Stimulated activated naive CD8-positive, alpha-beta T cell treated with anti-CD3 and anti-CD28 coated beads, Interleukin-15, Interleukin-2, amounts not matched to agents 100 U/mL and 50 U/mL, for 24 hours (primary cell): ENCODE results near the gene G2E3.
"Not testable (repeated sequence)": the region's sequence is repeated elsewhere in the genome, so short reads cannot be mapped to it uniquely, and the experiment has no call there.

Experiments used
- ATAC-seq: fragments of 150-1000 bp; cut with Tn5 transposase; one replicate; pipeline ENCODE4 v1.10.0; 2021
- DNase-seq: peaks from one replicate; pipeline ENCODE4 v3.0.0; 2021

G2E3 gene

GRCh38 chr14:30607156-30607780 is 48.3 kb downstream of the G2E3 start:
- ATAC-seq (no peak), DNase-seq (no peak)

DNA sequence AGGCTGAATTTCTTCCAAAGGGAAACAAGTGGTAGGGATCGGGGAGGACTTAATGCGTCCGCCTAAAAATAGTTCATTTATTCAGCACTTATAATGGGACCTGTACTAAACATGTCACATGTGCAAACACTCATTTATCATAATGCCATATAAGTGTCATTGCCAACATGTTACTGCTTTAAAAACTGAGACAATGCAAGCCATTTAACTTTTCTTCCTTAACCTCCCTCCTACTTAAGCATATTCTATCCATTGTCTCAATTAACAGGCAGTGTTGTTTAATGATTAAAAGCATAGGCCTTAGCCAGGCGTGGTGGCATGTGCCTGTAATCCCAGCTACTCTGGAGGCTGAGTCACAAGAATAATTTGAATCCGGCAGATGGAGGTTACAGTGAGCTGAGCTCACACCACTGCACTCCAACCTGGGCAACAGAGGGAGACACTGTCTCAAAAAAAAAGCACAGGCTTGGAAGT is 49.6 kb downstream of the G2E3 start:
- no peak for ATAC-seq
- no peak for DNase-seq

- ATAC-seq: no peak
- no peak for DNase-seq
Measured at GRCh38 chr14:30610787-30611343, 51.9 kb downstream of the G2E3 start.

GRCh38 chr14:30614155-30614554 is 55.2 kb downstream of the G2E3 start:
- DNase-seq (no peak), ATAC-seq (no peak)

DNA sequence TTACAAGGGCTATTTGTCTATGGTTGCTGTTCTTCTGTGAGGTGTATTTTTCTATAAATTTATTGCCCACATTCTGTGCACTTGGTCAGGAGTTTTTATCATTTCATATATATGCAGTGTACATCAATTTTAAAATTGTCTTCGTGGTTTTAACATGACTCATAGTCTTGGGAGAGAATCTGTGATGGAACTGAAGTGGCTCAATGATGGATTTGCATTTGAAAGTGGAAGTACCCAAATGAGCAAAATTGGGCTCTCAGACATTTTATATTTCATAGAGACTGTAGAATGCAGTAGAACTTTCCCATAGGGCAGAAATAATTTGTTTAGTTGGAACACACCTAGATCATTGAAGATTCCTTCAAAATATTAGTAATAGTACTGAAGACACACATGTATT is 61.2 kb downstream of the G2E3 start:
- DNase-seq (no peak), ATAC-seq (peak; percentile 24)

- DNase-seq (peak; percentile 16), ATAC-seq (no peak)
Measured at GRCh38 chr14:30621354-30621939, 62.5 kb downstream of the G2E3 start.

DNA sequence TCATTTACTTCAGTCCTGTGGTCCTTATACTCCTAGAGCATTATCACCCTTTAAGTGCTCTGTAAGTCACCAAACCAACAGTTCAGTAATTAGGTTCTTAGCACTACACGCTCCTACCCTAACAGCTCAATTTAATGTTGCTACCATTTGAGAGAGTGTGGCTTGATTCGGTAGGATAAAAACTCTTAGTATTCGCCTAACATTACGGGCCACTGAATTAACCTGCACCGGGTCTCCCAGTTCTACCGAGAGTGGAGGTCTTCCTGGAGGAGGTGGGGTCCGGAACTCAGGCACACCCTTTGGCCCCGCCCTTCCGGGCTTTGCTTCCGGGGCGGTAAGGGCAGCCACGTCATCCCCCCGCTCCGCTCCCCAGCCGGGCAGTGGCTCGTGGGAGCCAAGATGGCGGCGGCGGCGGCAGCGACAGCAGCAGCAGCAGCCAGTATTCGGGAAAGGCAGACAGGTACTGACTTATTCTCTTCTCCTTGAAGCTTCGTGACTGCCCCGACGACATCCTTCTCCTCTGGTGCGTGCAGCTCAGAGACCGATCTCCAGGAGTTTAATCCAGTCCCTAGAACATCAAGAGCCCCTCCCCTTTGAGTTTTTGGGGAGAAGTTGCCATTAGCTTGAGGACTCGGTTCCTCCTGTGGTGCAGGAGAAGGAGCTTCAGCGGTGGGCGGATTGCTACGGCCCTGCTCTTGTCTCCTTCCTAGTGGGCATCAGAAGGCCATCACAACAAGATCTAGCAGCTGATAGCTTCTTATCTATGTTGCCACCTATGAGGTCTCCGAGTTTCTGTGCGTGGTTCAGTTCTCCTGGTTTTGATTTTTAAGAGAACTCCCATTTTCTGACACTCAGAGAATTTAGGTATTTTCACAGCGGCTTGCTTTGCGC is 63.2 kb downstream of the G2E3 start, which contains the start of gene SCFD1:
Gene SCFD1 (plus strand): TSS at position 380 of the 891 bp plus-strand sequence. CDS start 20 bp downstream, at position 400.
- ATAC-seq (peak; percentile 100), DNase-seq (peak; percentile 95)

DNA sequence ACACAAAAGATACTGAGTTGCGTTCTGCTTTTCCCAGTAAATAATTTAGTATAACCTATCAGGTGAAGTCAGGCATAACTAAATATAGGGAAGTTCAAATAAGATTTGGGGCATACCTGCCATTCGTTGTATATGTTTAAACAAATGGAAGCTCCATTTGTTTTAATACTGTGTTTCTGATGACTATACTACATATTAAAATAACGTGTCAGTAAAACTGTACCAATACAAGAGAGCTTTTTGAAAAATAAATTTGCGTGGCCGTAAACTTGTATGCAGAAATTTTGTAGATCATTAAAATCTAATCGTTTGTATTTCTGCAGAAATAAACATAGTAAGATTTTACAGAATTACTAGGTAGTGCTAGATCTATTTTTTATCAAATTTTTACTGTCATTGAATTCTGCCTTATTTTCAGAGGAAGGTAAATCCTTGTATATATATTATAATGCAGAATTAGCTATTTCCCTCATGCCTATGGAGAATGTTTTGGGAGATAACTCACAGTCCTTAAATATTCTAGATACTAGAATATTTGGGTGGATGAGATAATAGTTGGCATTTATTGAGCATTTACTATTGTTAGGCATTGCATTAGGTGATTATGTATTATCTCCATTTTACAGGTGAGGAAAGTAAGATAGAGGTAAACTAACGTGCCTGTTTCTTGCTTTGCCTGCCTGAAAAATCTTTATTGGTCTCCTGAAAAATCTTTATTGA is 64.6 kb downstream of the G2E3 start:
- no peak for ATAC-seq
- DNase-seq: no peak

- DNase-seq (no peak), ATAC-seq (no peak)
Measured at GRCh38 chr14:30624132-30624423, 65.1 kb downstream of the G2E3 start.

GRCh38 chr14:30625533-30625932 is 66.6 kb downstream of the G2E3 start:
- no peak for ATAC-seq
- DNase-seq: no peak

DNA sequence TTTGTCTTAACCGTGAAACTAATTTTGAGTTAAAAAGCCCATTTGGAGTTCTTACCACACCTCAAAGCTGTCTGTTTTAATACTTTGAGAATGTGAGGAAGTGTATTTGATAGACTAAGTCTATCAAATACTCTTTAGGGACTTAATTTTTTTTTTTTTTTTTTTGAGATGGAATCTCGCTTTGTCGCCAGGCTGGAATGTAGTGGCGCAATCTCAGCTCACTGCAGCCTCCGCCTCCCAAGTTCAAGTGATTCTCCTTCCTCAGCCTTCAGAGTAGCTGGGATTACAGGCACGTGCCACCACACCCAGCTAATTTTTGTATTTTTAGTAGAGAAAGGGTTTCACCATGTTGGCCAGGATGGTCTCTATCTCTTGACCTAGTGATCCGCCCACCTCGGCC is 70.5 kb downstream of the G2E3 start:
- not testable (repeated sequence) for ATAC-seq, DNase-seq

DNA sequence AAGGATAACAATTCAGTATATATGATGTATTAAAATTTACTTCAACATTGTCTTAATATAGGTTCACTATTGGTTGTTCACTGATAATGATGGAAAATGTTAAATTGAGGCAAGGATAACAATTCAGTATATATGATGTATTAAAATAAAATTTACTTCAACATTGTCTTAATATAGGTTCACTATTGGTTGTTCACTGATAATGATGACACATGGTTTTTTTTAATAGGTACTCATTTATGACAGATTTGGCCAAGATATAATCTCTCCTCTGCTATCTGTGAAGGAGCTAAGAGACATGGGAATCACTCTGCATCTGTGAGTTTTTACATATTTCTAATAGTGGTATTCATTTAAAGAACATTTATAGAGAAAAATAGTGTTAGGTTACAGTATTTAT is 71.3 kb downstream of the G2E3 start:
- ATAC-seq (no peak), DNase-seq (no peak)

DNA sequence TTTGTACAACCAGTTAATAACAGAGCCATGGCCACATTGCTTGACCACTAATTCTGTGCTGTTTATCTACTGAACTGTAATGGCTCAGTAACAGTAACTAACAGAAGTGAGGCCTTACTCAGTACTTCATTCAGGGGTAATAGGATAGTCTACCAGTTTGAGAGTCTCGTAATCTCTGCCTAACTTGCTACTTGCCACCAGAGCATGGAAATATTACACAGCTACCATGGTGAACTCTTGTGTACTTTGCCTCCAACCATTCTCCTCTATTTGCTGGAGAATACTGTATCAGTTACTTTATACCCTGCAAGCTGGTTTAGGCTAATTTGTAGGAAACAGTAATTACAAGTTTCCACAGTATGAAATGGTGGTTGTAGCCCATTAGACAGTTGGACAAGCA is 73.8 kb downstream of the G2E3 start:
- ATAC-seq (no peak), DNase-seq (no peak)

GRCh38 chr14:30638926-30639325 is 80.0 kb downstream of the G2E3 start:
- ATAC-seq: no peak
- DNase-seq: no peak

- ATAC-seq (no peak), DNase-seq (no peak)
Measured at GRCh38 chr14:30641207-30641606, 82.2 kb downstream of the G2E3 start.

- not testable (repeated sequence) for DNase-seq, ATAC-seq
Measured at GRCh38 chr14:30644462-30644861, 85.5 kb downstream of the G2E3 start.

DNA sequence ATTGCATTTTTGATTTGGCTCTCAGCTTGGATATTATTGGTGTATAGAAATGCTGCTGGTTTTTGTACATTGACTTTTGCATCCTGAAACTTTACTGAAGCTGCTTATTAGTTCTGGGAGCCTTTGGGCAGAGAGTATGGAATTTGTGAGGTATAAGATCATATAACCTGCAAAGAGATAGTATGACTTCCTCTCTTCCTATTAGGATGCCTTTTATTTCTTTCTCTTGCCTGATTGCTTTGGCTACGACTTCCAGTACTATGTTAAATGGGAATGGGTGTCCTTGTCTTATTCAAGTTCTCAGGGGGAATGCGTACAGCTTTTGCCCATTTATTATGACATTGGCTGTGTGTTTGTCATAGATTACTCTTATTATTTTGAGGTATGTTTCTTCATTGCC is 86.6 kb downstream of the G2E3 start:
- no peak for ATAC-seq
- no peak for DNase-seq

- ATAC-seq (no peak), DNase-seq (no peak)
Measured at GRCh38 chr14:30648471-30648870, 89.5 kb downstream of the G2E3 start.

DNA sequence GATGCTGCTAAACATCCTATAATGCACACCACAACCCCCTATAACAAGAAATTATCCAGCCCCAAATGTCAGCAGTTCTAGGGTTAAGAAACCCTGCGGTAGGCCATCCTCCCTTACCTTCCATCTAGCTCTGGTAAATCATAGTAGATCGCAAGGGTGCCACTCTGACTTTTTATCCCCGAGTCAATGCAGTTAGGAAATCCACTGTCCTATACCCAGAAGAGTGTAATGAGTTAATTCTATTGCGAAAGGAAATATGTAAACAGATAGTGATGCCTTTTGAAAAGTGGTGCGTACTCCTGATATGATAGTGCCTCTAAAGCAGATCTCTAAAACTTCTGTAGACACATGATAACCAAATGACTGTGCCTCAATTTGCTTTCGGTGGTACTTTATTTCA is 93.0 kb downstream of the G2E3 start:
- DNase-seq (no peak), ATAC-seq (no peak)

DNA sequence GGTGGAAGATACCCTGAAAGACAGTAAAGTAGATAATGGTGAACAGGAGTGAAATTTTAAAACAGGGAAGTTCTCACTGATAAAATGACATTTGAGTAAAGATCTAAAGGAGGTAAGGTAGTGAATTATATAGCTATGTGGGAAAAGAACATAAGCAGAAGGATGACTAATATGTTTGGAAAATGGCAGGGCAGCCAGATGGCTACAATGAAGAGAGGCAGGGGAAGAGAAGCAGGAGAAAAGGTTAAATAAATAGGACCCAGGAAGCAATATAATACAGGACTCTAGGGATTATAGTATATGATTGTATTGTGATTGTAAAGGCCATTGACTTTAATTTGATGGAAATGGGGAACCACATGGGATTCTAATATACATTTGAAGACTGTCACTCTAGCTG is 96.2 kb downstream of the G2E3 start:
- DNase-seq (no peak), ATAC-seq (no peak)

DNA sequence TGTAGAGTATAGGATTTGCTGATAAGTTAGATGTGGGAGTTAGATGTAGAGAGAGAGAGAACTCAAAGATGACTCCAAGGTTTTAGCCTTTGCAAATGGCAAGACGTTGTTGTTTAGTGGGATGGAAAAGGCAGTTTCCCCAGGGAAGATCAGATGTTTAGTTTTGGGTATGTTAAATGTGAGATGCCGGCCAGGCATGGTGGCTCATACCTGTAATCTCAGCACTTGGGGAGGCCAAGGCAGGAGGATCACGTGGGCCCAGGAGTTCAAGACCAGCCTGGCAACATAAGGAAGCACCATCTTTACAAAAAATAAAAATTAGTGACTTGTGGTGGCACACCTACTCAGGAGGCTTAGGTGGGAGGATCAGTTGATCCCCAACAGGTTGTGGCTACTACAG is 96.7 kb downstream of the G2E3 start:
- no peak for DNase-seq
- no peak for ATAC-seq

DNA sequence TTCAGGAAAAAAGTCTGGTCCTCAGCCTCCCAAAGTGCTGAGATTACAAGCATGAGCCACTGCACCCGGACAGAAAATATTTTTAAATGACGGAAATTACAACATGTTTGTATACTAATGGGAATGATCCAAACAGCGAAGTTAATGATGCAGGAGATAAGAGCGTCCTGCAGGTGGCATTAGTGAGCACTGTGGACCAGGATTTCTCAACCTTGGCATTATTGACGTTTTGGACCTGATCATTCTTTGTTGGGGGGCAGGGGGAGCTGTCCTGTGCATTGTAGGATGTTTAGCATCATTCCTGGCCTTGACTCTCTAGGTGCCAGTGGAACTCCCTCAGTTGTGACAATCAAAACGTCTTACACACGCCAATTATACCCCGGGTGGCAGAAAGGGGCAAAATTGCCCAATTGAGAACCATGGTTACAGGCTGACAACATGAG is 97.3 kb downstream of the G2E3 start:
- DNase-seq: peak; percentile 26
- no peak for ATAC-seq
